Prostate gland (tissue), 2 donors: ENCODE results near the gene HIPK3. TPM values are rescaled to one million over a fixed set of nuclear protein-coding genes. Genes with fewer than 3 reads are reported as not detected.

Experiments
- DNase-seq: peaks from one replicate; pipeline ENCODE4 v3.0.0-alpha.2; 2019; ENCODE audit warnings: low spot score
- H3K27ac ChIP-seq, 2 donors: fragments of 200-600 bp; sonication (generic); 2 replicates each; pipeline ENCODE4 v1.5.1; 2017 to 2019
- H3K27me3 ChIP-seq: fragments of 200-600 bp; sonication (generic); replicated peaks from 2 replicates; pipeline ENCODE4 v1.5.1; 2019; ENCODE audit not compliant: insufficient read depth
- H3K36me3 ChIP-seq, 2 donors: fragments of 200-600 bp; sonication (generic); 1 replicate in 1 of 2; 2 replicates in 1 of 2; pipeline versions ENCODE4 v1.5.1 to v1.8.1; 2017 to 2019
- H3K4me1 ChIP-seq: fragments of 200-600 bp; sonication (generic); replicated peaks from 2 replicates; pipeline ENCODE4 v1.5.1; 2019
- H3K4me3 ChIP-seq, 2 donors: fragments of 200-600 bp; sonication (generic); 2 replicates each; pipeline ENCODE4 v1.5.1; 2017 to 2019
- H3K9me3 ChIP-seq: fragments of 200-600 bp; sonication (generic); 2 replicates; pipeline ENCODE4 v1.5.1; 2017
- CTCF ChIP-seq, 4 experiments: fragments of 200-600 bp in 2 of 4; fragments of 450-650 bp in 2 of 4; sonication (generic) in 2 of 4; IDR thresholded peaks; 1 replicate in 3 of 4; 2 replicates in 1 of 4; pipeline ENCODE4 v1.5.1; 2016 to 2019; ENCODE audit warnings: antibody characterized with exemption in 4 of 4, mild to moderate bottlenecking in 2 of 4, moderate library complexity in 2 of 4
- POLR2A ChIP-seq: fragments of 450-650 bp; IDR thresholded peaks from one replicate; pipeline ENCODE4 v1.6.1; 2016; ENCODE audit warnings: antibody characterized with exemption, mild to moderate bottlenecking
- POLR2AphosphoS5 ChIP-seq: sonication (generic); formaldehyde crosslinking; IDR thresholded peaks from one replicate; pipeline ENCODE4 v1.6.1; 2017; ENCODE audit warnings: antibody characterized with exemption
- WGBS: methylation state at CpG from one replicate; pipeline ENCODE4 v1.1.5; 2018; 5-methylcytosine and 5-hydroxymethylcytosine counted together
- intact Hi-C: fragments of 100-400 bp; cut with DNase I; formaldehyde crosslinking; loops from one replicate; pipeline ENCODE4 v1.14.2; 2022
- total RNA-seq, 2 donors: library from RNA; depleted of rRNA; stranded (reverse); fragments of >200 nt; gene quantifications; one replicate each; pipeline ENCODE4 v1.1.0, GENCODE V29; 2016

Gene HIPK3
- total RNA-seq, 2 donors from 2014 or later, result 90.4 to 97.2 TPM

GRCh38 chr11:33391893-33392251 is 134.7 kb downstream of the HIPK3 start:
- TF ChIP-seq POLR2A, result no peak
- no peak for TF ChIP-seq POLR2AphosphoS5
- DNase-seq, result no peak
- H3K27ac ChIP-seq, result no peak overlapping the region
- no peak overlapping the region for H3K4me3 ChIP-seq
- H3K27me3 ChIP-seq, result no peaks in the 10 kb centered on the region
- no peaks in the 10 kb centered on the region for H3K9me3 ChIP-seq
- no peaks in the 10 kb centered on the region for H3K36me3 ChIP-seq
- no peaks in the 10 kb centered on the region for H3K4me1 ChIP-seq
- intact Hi-C loops, result no loop called here
- WGBS, result 32% methylated on average over 2 of the region's 2 CpGs

GRCh38 chr11:33394431-33395109 is 137.4 kb downstream of the HIPK3 start:
- TF ChIP-seq POLR2AphosphoS5 (no peak), POLR2A (no peak), CTCF (IDR thresholded peaks at IDR 0.05) (no peak)
- Histone ChIP-seq H3K4me1 (no peaks in the 10 kb centered on the region), H3K27me3 (no peaks in the 10 kb centered on the region), H3K9me3 (no peaks in the 10 kb centered on the region), H3K36me3 (no peaks in the 10 kb centered on the region), H3K27ac (no peak overlapping the region), H3K4me3 (no peak overlapping the region)
- WGBS, result 68% methylated on average over 6 of the region's 6 CpGs
- no peak for DNase-seq
- intact Hi-C loops, result no loop called here

GRCh38 chr11:33396361-33396760 is 139.2 kb downstream of the HIPK3 start:
- H3K27ac ChIP-seq, result no peak overlapping the region
- intact Hi-C loops, result no loop called here
- H3K36me3 ChIP-seq, result no peaks in the 10 kb centered on the region
- H3K9me3 ChIP-seq, result no peaks in the 10 kb centered on the region
- no peaks in the 10 kb centered on the region for H3K4me1 ChIP-seq
- H3K27me3 ChIP-seq, result no peaks in the 10 kb centered on the region
- no peak for DNase-seq
- WGBS, result 91% methylated on average over 3 of the region's 3 CpGs
- TF ChIP-seq POLR2AphosphoS5, result no peak
- TF ChIP-seq CTCF (IDR thresholded peaks at IDR 0.05), result no peak
- TF ChIP-seq POLR2A, result no peak
- no peak overlapping the region for H3K4me3 ChIP-seq

- H3K9me3 ChIP-seq, result no peaks in the 10 kb centered on the region
- H3K36me3 ChIP-seq, result no peaks in the 10 kb centered on the region
- WGBS, result 83% methylated on average over 4 of the region's 4 CpGs
- intact Hi-C loops, result no loop called here
- DNase-seq, result no peak
- no peak overlapping the region for H3K4me3 ChIP-seq
- H3K27ac ChIP-seq, result no peak overlapping the region
- TF ChIP-seq CTCF (IDR thresholded peaks at IDR 0.05) (no peak), POLR2A (no peak), POLR2AphosphoS5 (no peak)
- no peaks in the 10 kb centered on the region for H3K4me1 ChIP-seq
- no peaks in the 10 kb centered on the region for H3K27me3 ChIP-seq
Measured at GRCh38 chr11:33399421-33399820, 142.2 kb downstream of the HIPK3 start.

- H3K9me3 ChIP-seq, result no peaks in the 10 kb centered on the region
- intact Hi-C loops, result no loop called here
- H3K27me3 ChIP-seq, result no peaks in the 10 kb centered on the region
- TF ChIP-seq CTCF (IDR thresholded peaks at IDR 0.05), result no peak
- no peak for TF ChIP-seq POLR2AphosphoS5
- TF ChIP-seq POLR2A, result no peak
- no peak overlapping the region for H3K27ac ChIP-seq
- H3K36me3 ChIP-seq, result no peaks in the 10 kb centered on the region
- no peak for DNase-seq
- no peaks in the 10 kb centered on the region for H3K4me1 ChIP-seq
- WGBS, result 85% methylated on average over 2 of the region's 2 CpGs
- no peak overlapping the region for H3K4me3 ChIP-seq
Measured at GRCh38 chr11:33402066-33402465, 144.9 kb downstream of the HIPK3 start.
